MM.1S (cell line): ENCODE measurements around the gene EIF3A.

ENCODE experiments used
- DNase-seq: peaks from one replicate; pipeline ENCODE4 v3.0.0-alpha.2; 2015
- H2AFZ ChIP-seq: fragments of 300-600 bp; sonication (generic); 2 replicates; pipeline ENCODE4 v1.6.0; 2016; ENCODE audit warnings: antibody characterized with exemption, low read length
- H3F3A ChIP-seq: fragments of 300-600 bp; sonication (generic); 2 replicates; pipeline ENCODE4 v1.6.1; 2016; ENCODE audit warnings: mild to moderate bottlenecking, antibody characterized with exemption, low read length, moderate library complexity, mixed read lengths; ENCODE audit not compliant: insufficient read depth
- H3K27ac ChIP-seq: fragments of 300-600 bp; sonication (generic); 2 replicates; pipeline ENCODE4 v1.5.1; 2016; ENCODE audit warnings: mild to moderate bottlenecking, low read length
- H3K27me3 ChIP-seq: fragments of 300-600 bp; sonication (generic); replicated peaks from 2 replicates; pipeline ENCODE4 v1.6.0; 2016; ENCODE audit warnings: low read length; ENCODE audit not compliant: insufficient read depth
- H3K36me3 ChIP-seq: fragments of 300-600 bp; sonication (generic); replicated peaks from 2 replicates; pipeline ENCODE4 v1.6.1; 2016; ENCODE audit warnings: mild to moderate bottlenecking, low read length, mixed read lengths; ENCODE audit not compliant: insufficient read depth
- H3K4me1 ChIP-seq: fragments of 300-600 bp; sonication (generic); 2 replicates; pipeline ENCODE4 v1.6.1; 2016; ENCODE audit warnings: low read length, mixed read lengths
- H3K4me2 ChIP-seq: fragments of 300-600 bp; sonication (generic); 2 replicates; pipeline ENCODE4 v1.6.0; 2016; ENCODE audit warnings: low read depth, low read length
- H3K4me3 ChIP-seq: fragments of 300-600 bp; sonication (generic); 2 replicates; pipeline ENCODE4 v1.5.1; 2016; ENCODE audit warnings: low read length, mixed read lengths
- H3K79me2 ChIP-seq: fragments of 300-600 bp; sonication (generic); 2 replicates; pipeline ENCODE4 v1.6.1; 2016; ENCODE audit warnings: mixed run types, low read length, mixed read lengths
- H3K9ac ChIP-seq: fragments of 300-600 bp; sonication (generic); 2 replicates; pipeline ENCODE4 v1.6.1; 2016; ENCODE audit warnings: low read length, mixed read lengths
- H3K9me2 ChIP-seq: fragments of 300-600 bp; sonication (generic); replicated peaks from 2 replicates; pipeline ENCODE4 v1.6.1; 2016; ENCODE audit warnings: mild to moderate bottlenecking, low read length, mixed read lengths; ENCODE audit not compliant: insufficient read depth
- H3K9me3 ChIP-seq: fragments of 300-600 bp; sonication (generic); replicated peaks from 2 replicates; pipeline ENCODE4 v1.6.1; 2016; ENCODE audit warnings: mild to moderate bottlenecking, low read length, mixed read lengths; ENCODE audit not compliant: insufficient read depth
- H4K20me1 ChIP-seq: fragments of 300-600 bp; sonication (generic); 2 replicates; pipeline ENCODE4 v1.6.1; 2016; ENCODE audit warnings: mild to moderate bottlenecking, low read length, moderate library complexity, mixed read lengths; ENCODE audit not compliant: insufficient read depth
- EZH2 ChIP-seq: fragments of 300-600 bp; sonication (generic); optimal IDR thresholded peaks from 2 replicates; pipeline ENCODE3; 2017; ENCODE audit warnings: low read depth, mild to moderate bottlenecking, antibody characterized with exemption, low read length, mixed read lengths
- EZH2phosphoT487 ChIP-seq: fragments of 300-600 bp; sonication (generic); IDR thresholded peaks from 2 replicates; pipeline ENCODE4 v1.6.1; 2018; ENCODE audit warnings: antibody characterized with exemption, low read length
- TF ChIP-seq, protein P1 (sequence below): fragments of 300-600 bp; sonication (generic); IDR thresholded peaks from 2 replicates; pipeline ENCODE4 v1.5.1; 2016; ENCODE audit warnings: antibody characterized with exemption, low read length, mixed read lengths

The EIF3A gene

DNA sequence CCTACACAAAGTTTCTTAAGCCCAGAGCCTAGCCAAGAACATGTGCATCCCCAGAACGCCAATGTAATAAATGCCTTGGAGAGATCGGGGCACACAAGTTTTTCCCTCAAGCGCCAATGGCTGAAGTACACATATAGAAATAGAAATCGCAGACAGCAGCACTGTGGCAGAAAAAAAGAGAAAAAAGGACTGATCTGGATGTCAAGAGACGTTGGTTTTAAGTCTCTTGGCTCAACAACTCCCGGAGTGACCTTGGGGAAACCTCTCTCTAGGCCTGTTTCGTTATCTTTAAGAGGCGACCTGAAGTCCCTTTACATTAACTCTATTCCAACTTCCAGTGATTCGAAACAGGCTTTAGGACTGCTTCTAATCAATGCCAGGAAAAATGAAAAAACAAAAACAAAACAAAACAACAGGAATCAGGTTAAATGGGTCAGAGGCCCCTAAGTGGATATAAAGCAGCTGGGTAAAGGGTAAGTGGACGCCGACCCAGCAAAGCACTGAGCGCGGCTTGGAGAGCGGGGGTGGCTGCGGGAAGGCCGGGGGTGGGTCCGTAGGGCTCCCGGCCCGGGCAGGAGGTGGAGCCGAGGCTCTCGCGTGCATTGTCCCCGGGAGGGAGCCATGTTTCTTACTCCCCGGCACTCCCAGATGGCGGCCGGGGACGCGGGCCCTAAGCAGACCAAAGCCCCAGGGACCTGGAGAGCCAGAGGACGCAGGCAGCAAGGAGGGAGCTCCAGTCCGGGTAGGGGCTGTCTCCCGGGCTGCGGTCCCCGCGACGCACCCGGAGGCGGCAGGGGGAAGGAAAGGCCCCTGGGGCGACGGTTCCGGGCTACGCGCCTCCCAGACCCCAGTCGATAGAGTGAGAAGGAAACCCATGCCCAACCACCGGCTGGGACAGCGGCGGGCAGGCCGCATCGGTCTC, 757 bp downstream of the EIF3A start:
- H2AFZ ChIP-seq: peak overlapping the region; percentile 43; the same call in 1 of the 2 replicates
- no peaks in the 10 kb centered on the region for H3K9me3 ChIP-seq
- H3K27me3 ChIP-seq: no peaks in the 10 kb centered on the region
- H3F3A ChIP-seq: peaks cover 8% of the 10 kb centered on the region; the same call in 1 of the 2 replicates
- peak; percentile 58 for DNase-seq
- H3K27ac ChIP-seq: peak overlapping the region; percentile 90
- H3K36me3 ChIP-seq: no peaks in the 10 kb centered on the region; the same call in none of the 2 replicates
- TF ChIP-seq EZH2phosphoT487 (no peak), EZH2 (no peak)
- TF ChIP-seq, protein P1, sequence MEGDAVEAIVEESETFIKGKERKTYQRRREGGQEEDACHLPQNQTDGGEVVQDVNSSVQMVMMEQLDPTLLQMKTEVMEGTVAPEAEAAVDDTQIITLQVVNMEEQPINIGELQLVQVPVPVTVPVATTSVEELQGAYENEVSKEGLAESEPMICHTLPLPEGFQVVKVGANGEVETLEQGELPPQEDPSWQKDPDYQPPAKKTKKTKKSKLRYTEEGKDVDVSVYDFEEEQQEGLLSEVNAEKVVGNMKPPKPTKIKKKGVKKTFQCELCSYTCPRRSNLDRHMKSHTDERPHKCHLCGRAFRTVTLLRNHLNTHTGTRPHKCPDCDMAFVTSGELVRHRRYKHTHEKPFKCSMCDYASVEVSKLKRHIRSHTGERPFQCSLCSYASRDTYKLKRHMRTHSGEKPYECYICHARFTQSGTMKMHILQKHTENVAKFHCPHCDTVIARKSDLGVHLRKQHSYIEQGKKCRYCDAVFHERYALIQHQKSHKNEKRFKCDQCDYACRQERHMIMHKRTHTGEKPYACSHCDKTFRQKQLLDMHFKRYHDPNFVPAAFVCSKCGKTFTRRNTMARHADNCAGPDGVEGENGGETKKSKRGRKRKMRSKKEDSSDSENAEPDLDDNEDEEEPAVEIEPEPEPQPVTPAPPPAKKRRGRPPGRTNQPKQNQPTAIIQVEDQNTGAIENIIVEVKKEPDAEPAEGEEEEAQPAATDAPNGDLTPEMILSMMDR: no peak
- H3K4me2 ChIP-seq: peak overlapping the region; percentile 86
- H3K79me2 ChIP-seq: peaks cover 58% of the 10 kb centered on the region
- no peaks in the 10 kb centered on the region for H3K9me2 ChIP-seq
- peaks cover 17% of the 10 kb centered on the region for H3K4me1 ChIP-seq
- peak overlapping the region; percentile 92 for H3K4me3 ChIP-seq
- H4K20me1 ChIP-seq: peaks cover 50% of the 10 kb centered on the region
- peak overlapping the region; percentile 98 for H3K9ac ChIP-seq

DNA sequence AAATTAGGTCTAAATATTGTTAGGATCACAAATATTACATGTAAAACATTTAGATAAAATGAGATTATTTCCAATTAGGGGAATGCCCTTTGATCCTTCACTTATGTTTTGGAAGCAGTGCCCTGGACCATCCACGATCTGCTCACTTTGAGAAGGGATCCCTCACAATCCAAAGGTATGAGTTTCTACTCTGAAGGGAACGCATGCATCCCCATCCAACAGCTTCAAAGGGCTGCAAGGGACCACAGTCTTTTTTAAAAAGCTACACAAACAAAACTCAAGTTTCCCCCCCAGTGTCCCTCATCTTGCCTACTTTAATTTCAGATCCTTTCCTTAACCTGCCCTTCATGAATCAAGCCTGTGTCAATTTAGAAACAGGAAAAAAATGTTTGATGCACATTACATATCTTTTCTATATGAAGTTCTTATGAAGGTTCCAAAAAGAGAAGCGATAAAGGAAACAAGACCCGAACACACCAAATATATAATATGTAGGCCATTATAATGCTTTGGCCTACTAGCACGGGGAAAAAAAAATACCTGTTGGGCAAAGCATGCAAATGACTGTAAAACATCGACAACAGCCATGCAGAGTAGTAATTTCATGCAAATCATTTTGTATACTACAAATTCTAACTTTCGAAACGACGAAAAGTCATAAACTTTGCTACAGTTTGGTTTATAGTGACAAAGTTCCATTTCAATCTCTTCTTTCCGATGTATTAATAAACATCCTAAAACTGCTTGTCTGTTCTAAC, 2.0 kb downstream of the EIF3A start:
- Histone ChIP-seq H3F3A (peaks cover 8% of the 10 kb centered on the region; the same call in 1 of the 2 replicates), H3K36me3 (peaks cover 4% of the 10 kb centered on the region), H2AFZ (no peak overlapping the region), H3K4me1 (peaks cover 17% of the 10 kb centered on the region), H3K79me2 (peaks cover 70% of the 10 kb centered on the region), H3K27ac (no peak overlapping the region; the same call in 1 of the 2 replicates), H3K9me3 (no peaks in the 10 kb centered on the region), H3K9ac (peak overlapping the region; percentile 98), H3K27me3 (no peaks in the 10 kb centered on the region), H3K4me3 (peak overlapping the region; percentile 92), H3K4me2 (peak overlapping the region; percentile 86), H4K20me1 (peaks cover 62% of the 10 kb centered on the region), H3K9me2 (no peaks in the 10 kb centered on the region)
- TF ChIP-seq EZH2 (no peak), EZH2phosphoT487 (no peak)
- TF ChIP-seq, protein P1: no peak
- no peak for DNase-seq

DNA sequence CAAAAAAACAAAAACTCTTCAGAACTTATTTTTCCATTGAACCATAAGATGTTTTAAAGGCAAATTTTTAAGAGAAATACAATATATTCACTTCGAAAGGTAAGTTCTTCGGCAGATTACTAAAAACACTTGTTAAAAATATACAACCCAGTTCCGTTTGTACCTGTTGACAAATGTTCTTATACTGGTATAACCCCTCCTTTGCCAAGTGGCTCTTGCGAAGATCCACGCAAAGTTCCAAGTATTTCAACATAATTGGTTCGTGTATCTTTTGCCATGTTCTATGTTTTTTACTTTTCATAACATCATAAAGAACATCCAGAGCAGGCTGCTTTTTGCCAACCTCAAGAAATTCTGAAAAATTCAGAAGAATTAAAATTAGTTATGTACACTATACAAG, 7.0 kb downstream of the EIF3A start:
- no peak overlapping the region for H3K4me2 ChIP-seq
- H3K9me3 ChIP-seq: no peaks in the 10 kb centered on the region
- peaks cover 73% of the 10 kb centered on the region for H4K20me1 ChIP-seq

More for the DNA sequence above, 7.0 kb downstream of the EIF3A start:
- TF ChIP-seq, protein P1: no peak
- TF ChIP-seq EZH2phosphoT487: no peak
- no peak for TF ChIP-seq EZH2
- Histone ChIP-seq H3K79me2 (peaks cover 100% of the 10 kb centered on the region), H3F3A (no peaks in the 10 kb centered on the region; the same call in 1 of the 2 replicates), H3K4me3 (no peak overlapping the region), H3K9ac (no peak overlapping the region), H3K36me3 (peaks cover 30% of the 10 kb centered on the region), H2AFZ (no peak overlapping the region), H3K27me3 (no peaks in the 10 kb centered on the region), H3K4me1 (peaks cover 12% of the 10 kb centered on the region), H3K27ac (no peak overlapping the region), H3K9me2 (no peaks in the 10 kb centered on the region)
- no peak for DNase-seq
